ENCODE results near the gene SLC35F3. TPM values are rescaled to one million over a fixed set of nuclear protein-coding genes. Genes with fewer than 3 reads are reported as not detected.

Gene SLC35F3
- total RNA-seq, 1 experiment from 2014 or later = 0.66 TPM

DNA sequence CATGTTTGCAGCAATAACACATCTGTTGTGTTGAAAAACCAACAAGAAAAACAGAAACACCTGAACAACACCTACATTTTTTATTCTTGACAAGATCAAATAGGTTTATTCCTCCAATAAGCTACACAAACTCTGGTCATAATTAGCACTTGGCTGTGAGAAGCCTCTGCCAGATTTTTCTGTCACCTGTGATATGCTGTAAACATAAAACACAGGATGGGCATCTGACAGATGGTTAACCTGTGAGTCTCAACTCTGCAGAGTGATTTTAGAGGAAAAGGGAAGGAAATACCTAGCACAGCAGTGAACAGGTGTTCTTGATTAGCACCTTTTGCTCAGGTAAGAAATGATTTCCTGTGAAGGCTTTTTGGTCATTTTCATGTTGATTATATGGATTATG, 293.4 kb downstream of the SLC35F3 start:
- peaks cover 4% of the 10 kb centered on the region for H3K9me3 Mint-ChIP-seq (ENCODE audit: low read depth, unreplicated experiment)
- no peaks in the 10 kb centered on the region for H3K4me1 Mint-ChIP-seq (ENCODE audit: low read depth, unreplicated experiment)
- no peak for DNase-seq
- BruUV-seq (replicated peaks) = no TSS peak
- TF ChIP-seq, protein P1, sequence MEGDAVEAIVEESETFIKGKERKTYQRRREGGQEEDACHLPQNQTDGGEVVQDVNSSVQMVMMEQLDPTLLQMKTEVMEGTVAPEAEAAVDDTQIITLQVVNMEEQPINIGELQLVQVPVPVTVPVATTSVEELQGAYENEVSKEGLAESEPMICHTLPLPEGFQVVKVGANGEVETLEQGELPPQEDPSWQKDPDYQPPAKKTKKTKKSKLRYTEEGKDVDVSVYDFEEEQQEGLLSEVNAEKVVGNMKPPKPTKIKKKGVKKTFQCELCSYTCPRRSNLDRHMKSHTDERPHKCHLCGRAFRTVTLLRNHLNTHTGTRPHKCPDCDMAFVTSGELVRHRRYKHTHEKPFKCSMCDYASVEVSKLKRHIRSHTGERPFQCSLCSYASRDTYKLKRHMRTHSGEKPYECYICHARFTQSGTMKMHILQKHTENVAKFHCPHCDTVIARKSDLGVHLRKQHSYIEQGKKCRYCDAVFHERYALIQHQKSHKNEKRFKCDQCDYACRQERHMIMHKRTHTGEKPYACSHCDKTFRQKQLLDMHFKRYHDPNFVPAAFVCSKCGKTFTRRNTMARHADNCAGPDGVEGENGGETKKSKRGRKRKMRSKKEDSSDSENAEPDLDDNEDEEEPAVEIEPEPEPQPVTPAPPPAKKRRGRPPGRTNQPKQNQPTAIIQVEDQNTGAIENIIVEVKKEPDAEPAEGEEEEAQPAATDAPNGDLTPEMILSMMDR (IDR thresholded peaks at IDR 0.05; ENCODE audit: unreplicated experiment) = no peak
- no peak overlapping the region for H3K27ac Mint-ChIP-seq (ENCODE audit: unreplicated experiment)
- H3K36me3 Mint-ChIP-seq (ENCODE audit: insufficient read depth, unreplicated experiment) = no peaks in the 10 kb centered on the region
- intact Hi-C loops (cut with micrococcal nuclease; ENCODE audit: unreplicated experiment) = no loop called here
- H3K27me3 Mint-ChIP-seq (ENCODE audit: unreplicated experiment) = peaks cover 61% of the 10 kb centered on the region
- H3K4me3 Mint-ChIP-seq (ENCODE audit: low read depth, unreplicated experiment) = no peak overlapping the region
- CTCF ChIA-PET = no interaction called here

DNA sequence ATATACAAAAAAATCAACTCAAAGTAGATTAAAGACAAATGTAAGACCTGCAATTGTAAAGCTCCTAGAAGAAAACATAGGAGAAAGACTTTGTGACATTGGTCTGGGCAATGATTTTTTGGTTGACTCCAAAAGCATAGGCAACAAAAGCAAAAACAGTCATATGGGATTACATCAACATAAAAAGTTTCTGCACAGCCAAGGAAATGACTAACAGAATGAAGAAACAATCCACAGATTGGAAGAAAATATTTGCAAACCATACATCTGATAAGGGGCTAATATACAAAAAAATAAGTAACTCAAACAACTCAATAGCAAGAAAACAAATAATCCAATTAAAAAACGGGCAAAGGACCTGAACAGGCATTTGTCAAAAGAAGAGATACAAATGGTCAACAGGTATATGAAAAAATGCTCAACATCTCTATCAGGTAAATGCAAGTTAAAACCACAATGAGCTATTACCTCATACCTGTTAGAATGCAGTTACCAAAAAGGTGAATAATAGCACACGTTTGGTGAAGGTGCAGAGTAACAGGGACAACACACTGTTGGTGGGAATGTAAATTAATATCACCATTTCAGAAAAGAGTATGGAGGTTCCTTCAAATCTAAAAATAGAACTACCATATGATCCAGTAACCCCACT, 295.1 kb downstream of the SLC35F3 start:
- Mint-ChIP-seq H3K36me3 (ENCODE audit: insufficient read depth, unreplicated experiment) (no peaks in the 10 kb centered on the region), H3K27ac (ENCODE audit: unreplicated experiment) (no peak overlapping the region), H3K27me3 (ENCODE audit: unreplicated experiment) (peaks cover 56% of the 10 kb centered on the region), H3K9me3 (ENCODE audit: low read depth, unreplicated experiment) (peaks cover 2% of the 10 kb centered on the region), H3K4me1 (ENCODE audit: low read depth, unreplicated experiment) (no peaks in the 10 kb centered on the region), H3K4me3 (ENCODE audit: low read depth, unreplicated experiment) (no peak overlapping the region)
- TF ChIP-seq, protein P1 (IDR thresholded peaks at IDR 0.05; ENCODE audit: unreplicated experiment) = no peak
- intact Hi-C loops (cut with micrococcal nuclease; ENCODE audit: unreplicated experiment) = no loop called here
- DNase-seq = no peak
- no TSS peak for BruUV-seq (replicated peaks)
- CTCF ChIA-PET = interaction anchor here (0.6 kb wide), 1 partner anchor 36 kb away, joined by 3 read pairs; no protein-coding TSS in a partner anchor

DNA sequence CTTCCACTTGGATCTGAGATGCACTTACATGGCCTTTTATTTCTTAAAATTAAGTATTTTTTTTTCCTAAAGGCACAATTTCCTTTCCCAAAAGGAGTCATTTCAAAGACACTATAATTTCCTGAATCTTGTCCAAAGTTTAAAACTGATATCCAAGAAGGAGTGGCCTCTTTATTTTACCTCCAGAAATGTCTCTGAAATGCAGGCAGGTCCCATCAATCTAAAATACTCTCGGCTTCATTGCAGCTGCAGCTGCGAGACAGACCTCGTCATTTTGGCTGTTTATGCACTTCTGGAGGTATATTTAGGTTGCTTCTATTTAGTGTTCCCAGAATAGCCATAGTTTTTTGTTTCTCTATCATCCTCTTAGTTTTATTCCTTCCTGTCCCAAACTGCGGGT, 296.1 kb downstream of the SLC35F3 start:
- TF ChIP-seq, protein P1 (IDR thresholded peaks at IDR 0.05; ENCODE audit: unreplicated experiment) = no peak
- peaks cover 57% of the 10 kb centered on the region for H3K27me3 Mint-ChIP-seq (ENCODE audit: unreplicated experiment)
- H3K9me3 Mint-ChIP-seq (ENCODE audit: low read depth, unreplicated experiment) = peaks cover 2% of the 10 kb centered on the region
- CTCF ChIA-PET = no interaction called here
- no peaks in the 10 kb centered on the region for H3K4me1 Mint-ChIP-seq (ENCODE audit: low read depth, unreplicated experiment)
- no TSS peak for BruUV-seq (replicated peaks)
- intact Hi-C loops (cut with micrococcal nuclease; ENCODE audit: unreplicated experiment) = no loop called here
- no peaks in the 10 kb centered on the region for H3K36me3 Mint-ChIP-seq (ENCODE audit: insufficient read depth, unreplicated experiment)
- H3K27ac Mint-ChIP-seq (ENCODE audit: unreplicated experiment) = no peak overlapping the region
- H3K4me3 Mint-ChIP-seq (ENCODE audit: low read depth, unreplicated experiment) = no peak overlapping the region
- DNase-seq = no peak

DNA sequence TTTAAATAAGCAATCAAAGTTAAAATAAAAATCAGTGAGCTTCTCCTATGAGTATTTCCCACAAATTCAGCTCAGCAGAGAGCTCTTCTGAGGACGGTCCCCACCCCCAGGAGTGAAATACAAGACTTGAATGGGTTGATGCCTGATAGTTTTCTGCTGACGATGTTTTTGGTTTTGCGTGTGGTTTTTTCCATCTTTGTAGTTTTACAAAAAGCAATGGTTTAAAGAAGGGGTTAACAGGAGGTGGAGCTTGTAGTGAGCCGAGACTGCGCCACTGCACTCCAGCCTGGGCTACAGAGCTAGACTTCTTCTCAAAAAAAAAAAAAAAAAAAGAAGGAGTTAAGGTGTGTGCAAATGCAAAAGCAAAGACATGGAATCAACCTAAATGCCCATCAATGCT, 297.1 kb downstream of the SLC35F3 start:
- Mint-ChIP-seq H3K9me3 (ENCODE audit: low read depth, unreplicated experiment) (peaks cover 2% of the 10 kb centered on the region), H3K4me3 (ENCODE audit: low read depth, unreplicated experiment) (no peak overlapping the region), H3K4me1 (ENCODE audit: low read depth, unreplicated experiment) (no peaks in the 10 kb centered on the region), H3K36me3 (ENCODE audit: insufficient read depth, unreplicated experiment) (no peaks in the 10 kb centered on the region), H3K27ac (ENCODE audit: unreplicated experiment) (no peak overlapping the region), H3K27me3 (ENCODE audit: unreplicated experiment) (peaks cover 57% of the 10 kb centered on the region)
- intact Hi-C loops (cut with micrococcal nuclease; ENCODE audit: unreplicated experiment) = no loop called here
- no TSS peak for BruUV-seq (replicated peaks)
- DNase-seq = no peak
- CTCF ChIA-PET = no interaction called here
- TF ChIP-seq, protein P1 (IDR thresholded peaks at IDR 0.05; ENCODE audit: unreplicated experiment) = no peak
